Measurements from ENCODE around the gene ZFYVE9.
A peak's percentile ranks its signal among the peaks of the same experiment; 100 is the strongest.
"Not testable (repeated sequence)": the region's sequence is repeated elsewhere in the genome, so short reads cannot be mapped to it uniquely, and the experiment has no call there.

Gene ZFYVE9

GRCh38 chr1:52368383-52369172, 226.7 kb downstream of the ZFYVE9 start:
- peak; percentile 27 for DNase-seq (ENCODE audit: low read depth)

- not testable (repeated sequence) for DNase-seq (ENCODE audit: low read depth)
Measured at GRCh38 chr1:52369851-52370250, 228.0 kb downstream of the ZFYVE9 start.

- DNase-seq (ENCODE audit: low read depth), result no peak
Measured at GRCh38 chr1:52385376-52385775, 243.5 kb downstream of the ZFYVE9 start.

- DNase-seq (ENCODE audit: low read depth), result no peak
Measured at GRCh38 chr1:52386458-52386857, 244.6 kb downstream of the ZFYVE9 start.

GRCh38 chr1:52393174-52393573, 251.3 kb downstream of the ZFYVE9 start:
- DNase-seq (ENCODE audit: low read depth), result no peak
